Karpas-422 (cell line): Measurements from ENCODE around the gene ZNF367. TPM values are rescaled to one million over a fixed set of nuclear protein-coding genes. Genes with fewer than 3 reads are reported as not detected.

Experiments
- DNase-seq: peaks from one replicate; pipeline ENCODE4 v3.0.0-alpha.2; 2015
- H2AFZ ChIP-seq: fragments of 200-600 bp; sonication (generic); 2 replicates; pipeline ENCODE4 v1.6.1; 2014; ENCODE audit warnings: antibody characterized with exemption, low read length, mixed read lengths
- H3K27ac ChIP-seq: fragments of 200-600 bp; sonication (generic); 2 replicates; pipeline ENCODE4 v1.5.1; 2014; ENCODE audit warnings: mild to moderate bottlenecking, low read length, moderate library complexity
- H3K27me3 ChIP-seq: fragments of 200-600 bp; sonication (generic); 2 replicates; pipeline ENCODE4 v1.6.1; 2014; ENCODE audit warnings: low read length, mixed read lengths
- H3K36me3 ChIP-seq: fragments of 200-600 bp; sonication (generic); 2 replicates; pipeline ENCODE4 v1.6.1; 2014; ENCODE audit warnings: low read length, mixed read lengths; ENCODE audit not compliant: insufficient read depth
- H3K4me1 ChIP-seq: fragments of 200-600 bp; sonication (generic); 2 replicates; pipeline ENCODE4 v1.6.1; 2014; ENCODE audit warnings: mild to moderate bottlenecking, low read length, mixed read lengths
- H3K4me2 ChIP-seq: fragments of 200-600 bp; sonication (generic); 2 replicates; pipeline ENCODE4 v1.6.1; 2014; ENCODE audit warnings: low read length, low read depth, mild to moderate bottlenecking; ENCODE audit not compliant: poor library complexity, severe bottlenecking
- H3K4me3 ChIP-seq: fragments of 200-600 bp; sonication (generic); 2 replicates; pipeline ENCODE4 v1.5.1; 2014; ENCODE audit warnings: mild to moderate bottlenecking, antibody characterized with exemption, low read length, mixed read lengths
- H3K79me2 ChIP-seq: fragments of 200-600 bp; sonication (generic); 2 replicates; pipeline ENCODE4 v1.6.1; 2014; ENCODE audit warnings: mild to moderate bottlenecking, low read length, mixed read lengths
- H3K9ac ChIP-seq: fragments of 200-600 bp; sonication (generic); 2 replicates; pipeline ENCODE4 v1.6.0; 2014; ENCODE audit warnings: low read length
- H3K9me2 ChIP-seq: fragments of 200-600 bp; sonication (generic), shearing (Covaris generic); replicated peaks from 2 replicates; pipeline ENCODE4 v1.6.0; 2014; ENCODE audit warnings: mild to moderate bottlenecking, low read length, moderate library complexity; ENCODE audit not compliant: insufficient read depth
- H3K9me3 ChIP-seq: fragments of 300-700, 200-600 bp; sonication (generic); 2 replicates; pipeline ENCODE4 v1.6.1; 2014; ENCODE audit warnings: low read length, mixed read lengths
- H4K20me1 ChIP-seq: fragments of 200-600 bp; sonication (generic); 2 replicates; pipeline ENCODE4 v1.6.1; 2014; ENCODE audit warnings: mild to moderate bottlenecking, antibody characterized with exemption, low read length, low read depth; ENCODE audit not compliant: insufficient read depth
- total RNA-seq: library from RNA; depleted of rRNA; stranded (reverse); fragments of >200 nt; shearing (Covaris generic); gene quantifications from 2 replicates; pipeline ENCODE4 v1.2.3, GENCODE V29; 2014; ENCODE audit warnings: low replicate concordance

ZNF367 gene
- total RNA-seq, 1 experiment from 2014 or later: 6.8 TPM

GRCh38 chr9:96400132-96400910 is 17.8 kb downstream of the ZNF367 start:
- peaks cover 31% of the 10 kb centered on the region for H3K4me1 ChIP-seq
- no peak for DNase-seq
- no peak overlapping the region for H3K4me2 ChIP-seq
- no peaks in the 10 kb centered on the region for H3K9me2 ChIP-seq
- peaks cover 2% of the 10 kb centered on the region; the same call in 1 of the 2 replicates for H4K20me1 ChIP-seq
- H3K27me3 ChIP-seq: no peaks in the 10 kb centered on the region
- peaks cover 13% of the 10 kb centered on the region; the same call in 1 of the 2 replicates for H3K36me3 ChIP-seq
- peaks cover 87% of the 10 kb centered on the region for H3K79me2 ChIP-seq
- H3K4me3 ChIP-seq: no peak overlapping the region
- no peak overlapping the region for H3K27ac ChIP-seq
- no peak overlapping the region for H2AFZ ChIP-seq
- H3K9ac ChIP-seq: no peak overlapping the region
- no peaks in the 10 kb centered on the region for H3K9me3 ChIP-seq

DNA sequence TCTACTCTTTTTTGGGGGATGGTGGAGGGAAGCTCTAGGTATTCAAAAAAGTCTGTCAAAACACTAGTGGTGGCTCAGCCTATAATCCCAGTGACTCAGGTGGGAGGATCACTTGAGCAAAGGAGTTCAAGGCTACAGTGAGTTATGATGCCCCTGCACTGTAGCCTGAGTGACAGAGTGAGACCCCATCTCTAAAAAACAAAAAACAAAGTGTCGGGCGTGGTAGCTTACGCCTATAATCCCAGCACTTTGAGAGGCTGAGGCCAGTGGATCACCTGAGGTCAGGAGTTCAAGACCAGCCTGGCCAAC is 18.9 kb downstream of the ZNF367 start:
- Histone ChIP-seq H3K79me2 (peaks cover 85% of the 10 kb centered on the region), H3K36me3 (peaks cover 18% of the 10 kb centered on the region; the same call in 1 of the 2 replicates), H4K20me1 (peaks cover 5% of the 10 kb centered on the region; the same call in 1 of the 2 replicates), H3K4me3 (no peak overlapping the region), H3K27ac (peak overlapping the region; percentile 37; the same call in 1 of the 2 replicates), H2AFZ (no peak overlapping the region), H3K4me1 (peaks cover 31% of the 10 kb centered on the region), H3K9me3 (no peaks in the 10 kb centered on the region), H3K27me3 (no peaks in the 10 kb centered on the region), H3K9me2 (no peaks in the 10 kb centered on the region), H3K9ac (no peak overlapping the region), H3K4me2 (no peak overlapping the region)
- no peak for DNase-seq

- H3K9me2 ChIP-seq: no peaks in the 10 kb centered on the region
- H3K9me3 ChIP-seq: no peaks in the 10 kb centered on the region
- H3K4me3 ChIP-seq: no peak overlapping the region
- H3K36me3 ChIP-seq: peaks cover 23% of the 10 kb centered on the region; the same call in 1 of the 2 replicates
- no peaks in the 10 kb centered on the region for H3K27me3 ChIP-seq
- H3K27ac ChIP-seq: peak overlapping the region; percentile 37
- no peak overlapping the region for H2AFZ ChIP-seq
- H3K79me2 ChIP-seq: peaks cover 86% of the 10 kb centered on the region
- no peak overlapping the region for H3K4me2 ChIP-seq
- no peak for DNase-seq
- H3K4me1 ChIP-seq: peaks cover 31% of the 10 kb centered on the region
- H4K20me1 ChIP-seq: peaks cover 5% of the 10 kb centered on the region; the same call in 1 of the 2 replicates
- H3K9ac ChIP-seq: no peak overlapping the region
Measured at GRCh38 chr9:96398582-96399324, 19.4 kb downstream of the ZNF367 start.

- Histone ChIP-seq H3K4me2 (no peak overlapping the region), H3K4me1 (peaks cover 31% of the 10 kb centered on the region), H3K27me3 (no peaks in the 10 kb centered on the region), H4K20me1 (peaks cover 5% of the 10 kb centered on the region; the same call in 1 of the 2 replicates), H3K9ac (no peak overlapping the region), H3K79me2 (peaks cover 67% of the 10 kb centered on the region), H3K9me3 (no peaks in the 10 kb centered on the region), H3K9me2 (no peaks in the 10 kb centered on the region), H3K4me3 (no peak overlapping the region), H2AFZ (no peak overlapping the region), H3K27ac (0 out of 2 replicates have a peak overlapping the region, but pooled peaks have one; percentile 26), H3K36me3 (peaks cover 39% of the 10 kb centered on the region; the same call in 1 of the 2 replicates)
- DNase-seq: no peak
Measured at GRCh38 chr9:96395964-96396363, 22.2 kb downstream of the ZNF367 start.

DNA sequence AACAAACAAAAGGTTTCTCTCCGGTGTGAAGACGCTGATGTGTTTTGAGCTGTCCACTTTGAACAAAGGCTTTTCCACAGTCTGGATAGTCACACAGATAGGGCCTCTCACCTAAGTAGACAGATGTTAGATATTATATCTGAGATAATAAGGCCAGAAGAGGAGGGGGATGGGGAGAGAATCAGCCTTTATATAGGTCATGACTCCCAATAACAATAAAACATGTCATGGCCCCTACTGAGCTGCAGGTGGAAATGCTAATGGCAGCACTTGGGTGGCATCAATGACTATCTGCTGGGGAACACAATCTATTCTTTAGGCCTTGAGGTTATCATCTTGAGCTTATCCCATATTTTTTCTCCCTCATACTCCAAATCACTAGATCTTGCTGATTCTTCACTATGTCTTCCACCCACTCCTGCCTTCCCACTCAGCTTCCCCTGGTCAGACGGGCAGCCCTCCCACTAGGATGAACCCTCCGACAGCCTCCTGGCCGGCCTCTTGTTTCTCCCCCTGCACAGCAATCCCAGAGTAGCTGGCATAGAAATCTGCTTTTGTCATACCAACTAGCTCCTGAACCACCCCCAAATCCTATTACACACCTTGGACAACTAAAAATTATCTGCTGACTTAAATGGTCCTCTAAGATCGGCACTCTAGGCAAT is 23.2 kb downstream of the ZNF367 start:
- Histone ChIP-seq H3K79me2 (peaks cover 59% of the 10 kb centered on the region), H3K4me1 (peaks cover 31% of the 10 kb centered on the region), H3K36me3 (peaks cover 47% of the 10 kb centered on the region; the same call in 1 of the 2 replicates), H3K4me3 (no peak overlapping the region), H3K27ac (no peak overlapping the region), H3K27me3 (no peaks in the 10 kb centered on the region), H3K4me2 (no peak overlapping the region), H2AFZ (no peak overlapping the region), H3K9me2 (no peaks in the 10 kb centered on the region), H3K9ac (no peak overlapping the region), H4K20me1 (peaks cover 5% of the 10 kb centered on the region; the same call in 1 of the 2 replicates), H3K9me3 (no peaks in the 10 kb centered on the region)
- DNase-seq: peak; percentile 37

DNA sequence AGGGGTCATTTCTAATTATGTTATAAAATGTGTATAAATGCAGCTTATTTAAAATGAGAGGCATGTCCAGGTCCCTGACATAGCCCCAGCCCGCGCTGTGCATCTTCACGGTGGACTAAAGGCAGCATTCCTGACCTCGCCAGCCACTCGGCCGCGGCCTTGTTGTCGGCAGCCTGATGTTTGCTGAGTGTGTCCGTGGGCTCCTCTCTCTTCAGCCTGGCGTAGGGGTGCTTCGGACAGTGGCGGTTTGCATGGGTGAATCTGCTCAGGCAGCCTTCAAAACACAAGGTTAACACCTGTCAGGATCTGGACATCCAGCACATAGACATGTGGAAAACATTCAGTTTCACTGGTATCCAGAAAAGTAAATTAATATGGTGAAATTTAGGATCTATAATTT is 25.9 kb downstream of the ZNF367 start:
- no peaks in the 10 kb centered on the region for H3K9me3 ChIP-seq
- H3K36me3 ChIP-seq: peaks cover 49% of the 10 kb centered on the region; the same call in 1 of the 2 replicates
- H3K9ac ChIP-seq: no peak overlapping the region
- H3K79me2 ChIP-seq: peaks cover 39% of the 10 kb centered on the region
- no peak overlapping the region for H3K4me2 ChIP-seq
- H3K4me1 ChIP-seq: peaks cover 12% of the 10 kb centered on the region
- H2AFZ ChIP-seq: no peak overlapping the region
- DNase-seq: peak; percentile 31
- H3K9me2 ChIP-seq: no peaks in the 10 kb centered on the region
- no peaks in the 10 kb centered on the region for H3K27me3 ChIP-seq
- H3K27ac ChIP-seq: no peak overlapping the region
- no peak overlapping the region for H3K4me3 ChIP-seq
- peaks cover 5% of the 10 kb centered on the region; the same call in 1 of the 2 replicates for H4K20me1 ChIP-seq

- Histone ChIP-seq H3K9me3 (no peaks in the 10 kb centered on the region), H2AFZ (no peak overlapping the region), H3K79me2 (peaks cover 32% of the 10 kb centered on the region), H3K27me3 (no peaks in the 10 kb centered on the region), H3K27ac (no peak overlapping the region), H3K36me3 (peaks cover 56% of the 10 kb centered on the region; the same call in 1 of the 2 replicates), H3K4me3 (no peak overlapping the region), H3K4me2 (no peak overlapping the region), H4K20me1 (peaks cover 5% of the 10 kb centered on the region; the same call in 1 of the 2 replicates), H3K4me1 (peaks cover 4% of the 10 kb centered on the region), H3K9me2 (no peaks in the 10 kb centered on the region), H3K9ac (no peak overlapping the region)
- DNase-seq: peak; percentile 29
Measured at GRCh38 chr9:96391021-96391765, 27.0 kb downstream of the ZNF367 start.
